Measurements from ENCODE around the gene DLG5.

GRCh38 chr10:77865580-77866324, 60.8 kb downstream of the DLG5 start:
- TF ChIP-seq CTCF (IDR thresholded peaks at IDR 0.05) (no peak), EP300 (IDR thresholded peaks at IDR 0.05) (no peak)

Measured in gastroesophageal sphincter (tissue), 3 donors.